HepG2 (cell line): Measurements from ENCODE around the gene MLC1.

Source experiments
- JUNB ChIP-seq: sonication (generic); formaldehyde crosslinking; IDR thresholded peaks from 2 replicates; pipeline ENCODE4 v1.8.0; 2022; ENCODE audit warnings: missing genetic modification reagents, mild to moderate bottlenecking, borderline replicate concordance
- PBX3 ChIP-seq: sonication (generic); formaldehyde crosslinking; IDR thresholded peaks from 2 replicates; pipeline ENCODE4 v1.8.1; 2023; ENCODE audit warnings: missing genetic modification reagents, inconsistent platforms, borderline replicate concordance
- POLR2A ChIP-seq, 2 experiments: IDR thresholded peaks; 2 replicates each; pipeline ENCODE4 v1.6.1; 2011; ENCODE audit warnings: low read depth in 2 of 2, low read length in 2 of 2, mild to moderate bottlenecking in 1 of 2, moderate library complexity in 1 of 2; ENCODE audit not compliant: insufficient read depth in 1 of 2
- SMARCC2 ChIP-seq: fragments of 450-650 bp; IDR thresholded peaks from 2 replicates; pipeline ENCODE4 v1.6.1; 2017; ENCODE audit warnings: antibody characterized with exemption, mild to moderate bottlenecking
- YEATS2 ChIP-seq: sonication (generic); formaldehyde crosslinking; IDR thresholded peaks from 2 replicates; pipeline ENCODE4 v1.4.0; 2020; ENCODE audit warnings: missing genetic modification reagents, borderline replicate concordance
- ZNF615 ChIP-seq: sonication (generic); formaldehyde crosslinking; IDR thresholded peaks from 2 replicates; pipeline ENCODE4 v1.5.0; 2020; ENCODE audit warnings: mild to moderate bottlenecking, missing genetic modification reagents, borderline replicate concordance
- TF ChIP-seq, protein P1 (sequence below): IDR thresholded peaks from 2 replicates; pipeline ENCODE4 v1.6.1; 2018; ENCODE audit warnings: missing genetic modification reagents, mild to moderate bottlenecking, missing compliant biosample characterization
- TF ChIP-seq, protein P2 (sequence below): sonication (generic); formaldehyde crosslinking; IDR thresholded peaks from 2 replicates; pipeline ENCODE4 v1.4.0; 2020; ENCODE audit warnings: missing genetic modification reagents; ENCODE audit errors: not compliant biosample characterization
- TF ChIP-seq, protein P3 (sequence below): sonication (generic); formaldehyde crosslinking; IDR thresholded peaks from 2 replicates; pipeline ENCODE4 v1.5.0; 2020; ENCODE audit warnings: mild to moderate bottlenecking, missing genetic modification reagents, moderate library complexity

DNA sequence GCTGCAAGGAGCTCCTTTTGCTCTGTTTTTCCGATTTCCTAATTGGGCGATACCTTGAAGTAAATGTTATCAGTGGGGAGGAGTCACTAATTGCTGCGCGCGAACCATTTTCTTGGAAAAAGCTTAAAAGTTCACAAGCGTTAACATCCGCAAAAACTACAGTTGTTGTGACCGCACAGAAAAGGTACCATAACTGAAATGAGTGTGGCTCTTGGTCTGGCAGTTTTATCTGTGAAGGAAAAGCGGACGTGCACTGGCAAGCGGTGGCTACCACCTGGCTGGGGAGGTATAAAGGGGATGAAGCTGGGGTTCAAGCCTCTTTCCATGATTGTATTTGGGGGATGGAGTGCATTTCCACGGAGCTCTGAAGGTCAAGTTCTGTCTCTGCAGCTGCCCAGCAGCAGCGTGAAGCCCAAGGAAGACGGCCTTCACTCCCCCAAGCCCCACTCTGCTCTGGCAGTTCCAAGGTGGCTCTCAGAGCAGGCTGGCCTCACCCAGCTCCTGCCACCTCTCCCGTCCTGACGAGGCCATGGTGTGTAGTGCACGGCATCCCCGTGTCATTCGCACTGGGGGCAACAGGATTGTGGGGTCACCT lies 32.0 kb upstream of the MLC1 start:
- TF ChIP-seq, protein P1, sequence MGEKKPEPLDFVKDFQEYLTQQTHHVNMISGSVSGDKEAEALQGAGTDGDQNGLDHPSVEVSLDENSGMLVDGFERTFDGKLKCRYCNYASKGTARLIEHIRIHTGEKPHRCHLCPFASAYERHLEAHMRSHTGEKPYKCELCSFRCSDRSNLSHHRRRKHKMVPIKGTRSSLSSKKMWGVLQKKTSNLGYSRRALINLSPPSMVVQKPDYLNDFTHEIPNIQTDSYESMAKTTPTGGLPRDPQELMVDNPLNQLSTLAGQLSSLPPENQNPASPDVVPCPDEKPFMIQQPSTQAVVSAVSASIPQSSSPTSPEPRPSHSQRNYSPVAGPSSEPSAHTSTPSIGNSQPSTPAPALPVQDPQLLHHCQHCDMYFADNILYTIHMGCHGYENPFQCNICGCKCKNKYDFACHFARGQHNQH (CRISPR knock-in tag) = no peak
- TF ChIP-seq ZNF615 (CRISPR knock-in tag) = no peak
- TF ChIP-seq PBX3 (CRISPR knock-in tag) = no peak
- TF ChIP-seq YEATS2 (CRISPR knock-in tag) = no peak
- TF ChIP-seq JUNB = no peak
- TF ChIP-seq POLR2A (IDR thresholded peaks at IDR 0.05; ENCODE audit: insufficient read depth in 1 of 2, low read depth in 2 of 2, low read length in 2 of 2) = no peak
- TF ChIP-seq, protein P2, sequence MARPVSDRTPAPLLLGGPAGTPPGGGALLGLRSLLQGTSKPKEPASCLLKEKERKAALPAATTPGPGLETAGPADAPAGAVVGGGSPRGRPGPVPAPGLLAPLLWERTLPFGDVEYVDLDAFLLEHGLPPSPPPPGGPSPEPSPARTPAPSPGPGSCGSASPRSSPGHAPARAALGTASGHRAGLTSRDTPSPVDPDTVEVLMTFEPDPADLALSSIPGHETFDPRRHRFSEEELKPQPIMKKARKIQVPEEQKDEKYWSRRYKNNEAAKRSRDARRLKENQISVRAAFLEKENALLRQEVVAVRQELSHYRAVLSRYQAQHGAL (CRISPR knock-in tag) = no peak
- TF ChIP-seq SMARCC2 = no peak
- TF ChIP-seq, protein P3, sequence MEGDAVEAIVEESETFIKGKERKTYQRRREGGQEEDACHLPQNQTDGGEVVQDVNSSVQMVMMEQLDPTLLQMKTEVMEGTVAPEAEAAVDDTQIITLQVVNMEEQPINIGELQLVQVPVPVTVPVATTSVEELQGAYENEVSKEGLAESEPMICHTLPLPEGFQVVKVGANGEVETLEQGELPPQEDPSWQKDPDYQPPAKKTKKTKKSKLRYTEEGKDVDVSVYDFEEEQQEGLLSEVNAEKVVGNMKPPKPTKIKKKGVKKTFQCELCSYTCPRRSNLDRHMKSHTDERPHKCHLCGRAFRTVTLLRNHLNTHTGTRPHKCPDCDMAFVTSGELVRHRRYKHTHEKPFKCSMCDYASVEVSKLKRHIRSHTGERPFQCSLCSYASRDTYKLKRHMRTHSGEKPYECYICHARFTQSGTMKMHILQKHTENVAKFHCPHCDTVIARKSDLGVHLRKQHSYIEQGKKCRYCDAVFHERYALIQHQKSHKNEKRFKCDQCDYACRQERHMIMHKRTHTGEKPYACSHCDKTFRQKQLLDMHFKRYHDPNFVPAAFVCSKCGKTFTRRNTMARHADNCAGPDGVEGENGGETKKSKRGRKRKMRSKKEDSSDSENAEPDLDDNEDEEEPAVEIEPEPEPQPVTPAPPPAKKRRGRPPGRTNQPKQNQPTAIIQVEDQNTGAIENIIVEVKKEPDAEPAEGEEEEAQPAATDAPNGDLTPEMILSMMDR = no peak
